ENCODE data around the gene ST3GAL3. TPM values are rescaled to one million over a fixed set of nuclear protein-coding genes. Genes with fewer than 3 reads are reported as not detected.
A peak's percentile ranks its signal among the peaks of the same experiment; 100 is the strongest.

Gene ST3GAL3
- total and polyA plus RNA-seq, 11 donors = 14.4 to 31.7 (median 26.3) TPM

- TF ChIP-seq POLR2A (IDR thresholded peaks at IDR 0.05) = no peak
- TF ChIP-seq CTCF (IDR thresholded peaks at IDR 0.05) = no peak
- intact Hi-C loops (cut with DNase I) = no loop called here
- Histone ChIP-seq H3K27me3 (no peaks in the 10 kb centered on the region), H3K4me1 (peaks cover 0 to 7% (median 0%) of the 10 kb centered on the region in 12 donors), H3K4me3 (no peak overlapping the region), H3K9me3 (no peaks in the 10 kb centered on the region), H3K27ac (no peak overlapping the region), H3K36me3 (peaks cover 0 to 8% (median 0%) of the 10 kb centered on the region in 9 donors)
- 92 to 95% (median 94%) methylated on average over 12 to 13 of the region's 13 CpGs for WGBS, 4 donors
- ATAC-seq (no peak), DNase-seq (peak in 1 of 5 donors; percentile 19)
These were observed 207.5 kb downstream of the ST3GAL3 start for GRCh38 chr1:43914576-43915525.

DNA sequence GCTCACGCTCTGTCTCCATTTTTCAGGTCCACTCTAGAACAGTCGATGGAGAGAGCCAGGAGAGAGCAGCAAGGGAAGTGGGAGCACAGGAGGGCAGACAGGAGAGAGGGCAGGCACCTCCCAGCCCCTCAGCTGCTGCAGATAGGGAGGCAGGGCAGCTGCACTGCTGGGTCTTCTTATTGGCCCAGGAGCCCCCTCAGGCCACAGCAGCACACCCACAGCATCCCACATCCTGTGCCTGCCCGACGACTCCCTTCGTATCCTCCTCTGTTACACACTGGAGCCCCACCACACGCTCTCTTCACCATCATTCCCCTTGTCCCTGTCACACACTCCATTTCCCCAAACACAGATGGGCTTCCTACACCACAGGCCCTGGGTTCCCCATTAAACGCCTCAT is 212.6 kb downstream of the ST3GAL3 start:
- Histone ChIP-seq H3K9me3 (no peaks in the 10 kb centered on the region), H3K4me1 (no peaks in the 10 kb centered on the region), H3K36me3 (peaks cover 0 to 23% (median 0%) of the 10 kb centered on the region in 9 donors), H3K27ac (no peak overlapping the region), H3K27me3 (no peaks in the 10 kb centered on the region), H3K4me3 (no peak overlapping the region)
- intact Hi-C loops (cut with DNase I) = no loop called here
- TF ChIP-seq POLR2A (IDR thresholded peaks at IDR 0.05) (no peak), CTCF (IDR thresholded peaks at IDR 0.05) (no peak)
- WGBS, 4 donors = 88 to 94% (median 92%) methylated on average over 7 of the region's 7 CpGs
- DNase-seq = peak in 1 of 5 donors; percentile 7
- peak in 1 of 4 donors; percentile 16 for ATAC-seq

DNA sequence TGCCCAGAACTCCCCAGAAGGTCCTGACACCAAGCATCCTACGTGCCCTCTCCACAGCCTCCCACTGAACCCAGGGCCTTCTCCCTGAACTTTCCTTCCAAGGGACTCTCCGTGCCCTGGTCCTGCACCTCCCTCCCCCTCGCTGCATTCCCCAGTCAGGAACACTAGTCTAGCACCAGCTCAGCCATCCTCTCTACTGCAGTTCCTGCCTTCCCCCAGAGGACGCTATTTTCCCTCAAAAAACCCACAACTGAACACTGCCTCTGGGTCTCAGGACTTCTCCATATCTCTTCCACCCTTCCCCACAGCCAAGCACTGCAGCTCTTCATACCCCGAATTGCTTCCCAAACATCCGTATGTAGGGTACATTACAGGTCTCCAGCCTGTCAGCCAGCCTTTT is 213.7 kb downstream of the ST3GAL3 start:
- H3K4me1 ChIP-seq = no peaks in the 10 kb centered on the region
- TF ChIP-seq CTCF (IDR thresholded peaks at IDR 0.05) (no peak), POLR2A (IDR thresholded peaks at IDR 0.05) (no peak)
- H3K36me3 ChIP-seq = peaks cover 0 to 29% (median 7%) of the 10 kb centered on the region in 9 donors
- no peaks in the 10 kb centered on the region for H3K27me3 ChIP-seq
- DNase-seq (peak in 1 of 5 donors; percentile 3), ATAC-seq (no peak)
- no peak overlapping the region for H3K4me3 ChIP-seq
- H3K27ac ChIP-seq = no peak overlapping the region
- no peaks in the 10 kb centered on the region for H3K9me3 ChIP-seq
- WGBS, 4 donors = 91 to 97% (median 96%) methylated on average over 6 of the region's 6 CpGs
- intact Hi-C loops (cut with DNase I) = no loop called here

DNA sequence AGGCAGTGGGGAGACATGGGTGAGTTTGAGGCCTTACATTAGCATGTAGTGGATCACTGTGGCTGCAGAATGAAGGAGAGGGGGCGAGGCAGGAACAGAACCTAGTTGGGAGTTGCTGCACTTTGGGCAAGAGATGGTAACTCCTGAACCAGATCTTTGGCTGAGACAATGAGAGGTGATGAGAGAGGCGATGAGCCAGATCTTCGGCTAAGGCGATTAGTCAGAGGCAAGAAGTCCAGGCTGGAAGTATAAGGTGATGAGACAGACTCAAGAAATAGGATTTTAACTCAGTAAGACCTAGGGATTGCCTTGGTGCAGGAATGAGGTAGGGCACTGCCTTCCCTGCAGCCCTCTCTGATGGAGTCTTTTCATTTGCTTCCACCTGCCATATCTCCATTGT is 217.2 kb downstream of the ST3GAL3 start:
- H3K27me3 ChIP-seq = no peaks in the 10 kb centered on the region
- 81 to 87% (median 85%) methylated on average over 4 of the region's 4 CpGs for WGBS, 4 donors
- intact Hi-C loops (cut with DNase I) = no loop called here
- H3K4me3 ChIP-seq = no peak overlapping the region
- no peak for ATAC-seq
- no peak for DNase-seq
- H3K9me3 ChIP-seq = no peaks in the 10 kb centered on the region
- peaks cover 0 to 32% (median 7%) of the 10 kb centered on the region in 9 donors for H3K36me3 ChIP-seq
- no peak overlapping the region for H3K27ac ChIP-seq
- no peaks in the 10 kb centered on the region for H3K4me1 ChIP-seq
- TF ChIP-seq POLR2A (IDR thresholded peaks at IDR 0.05) = no peak
- no peak for TF ChIP-seq CTCF (IDR thresholded peaks at IDR 0.05)
